ENCODE results near the gene AVPR2.
A peak's percentile ranks its signal among the peaks of the same experiment; 100 is the strongest.

Gene AVPR2

GRCh38 chrX:153926858-153927671 is 22.6 kb downstream of the AVPR2 start:
- TF ChIP-seq, protein P1, sequence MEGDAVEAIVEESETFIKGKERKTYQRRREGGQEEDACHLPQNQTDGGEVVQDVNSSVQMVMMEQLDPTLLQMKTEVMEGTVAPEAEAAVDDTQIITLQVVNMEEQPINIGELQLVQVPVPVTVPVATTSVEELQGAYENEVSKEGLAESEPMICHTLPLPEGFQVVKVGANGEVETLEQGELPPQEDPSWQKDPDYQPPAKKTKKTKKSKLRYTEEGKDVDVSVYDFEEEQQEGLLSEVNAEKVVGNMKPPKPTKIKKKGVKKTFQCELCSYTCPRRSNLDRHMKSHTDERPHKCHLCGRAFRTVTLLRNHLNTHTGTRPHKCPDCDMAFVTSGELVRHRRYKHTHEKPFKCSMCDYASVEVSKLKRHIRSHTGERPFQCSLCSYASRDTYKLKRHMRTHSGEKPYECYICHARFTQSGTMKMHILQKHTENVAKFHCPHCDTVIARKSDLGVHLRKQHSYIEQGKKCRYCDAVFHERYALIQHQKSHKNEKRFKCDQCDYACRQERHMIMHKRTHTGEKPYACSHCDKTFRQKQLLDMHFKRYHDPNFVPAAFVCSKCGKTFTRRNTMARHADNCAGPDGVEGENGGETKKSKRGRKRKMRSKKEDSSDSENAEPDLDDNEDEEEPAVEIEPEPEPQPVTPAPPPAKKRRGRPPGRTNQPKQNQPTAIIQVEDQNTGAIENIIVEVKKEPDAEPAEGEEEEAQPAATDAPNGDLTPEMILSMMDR (IDR thresholded peaks at IDR 0.05; ENCODE audit: insufficient read depth, low read length, missing control alignments): no peak
- DNase-seq (ENCODE audit: low read depth, low spot score): no peak
- ChIA-PET CTCF (interaction anchor here (0.7 to 6.6 kb wide), 8 partner anchors 10 to 473 kb away, joined by 3 to 84 read pairs (median 6); partner anchors contain the start of genes HCFC1, IDH3G, PLXNB3 and RENBP), POLR2A (interaction anchor here (0.7 to 2.0 kb wide), 4 partner anchors 43 to 161 kb away, joined by 3 to 9 read pairs (median 3); no protein-coding TSS in a partner anchor)
- H3K4me3 ChIP-seq (ENCODE audit: low read depth, low read length): peak overlapping the region; percentile 62

DNA sequence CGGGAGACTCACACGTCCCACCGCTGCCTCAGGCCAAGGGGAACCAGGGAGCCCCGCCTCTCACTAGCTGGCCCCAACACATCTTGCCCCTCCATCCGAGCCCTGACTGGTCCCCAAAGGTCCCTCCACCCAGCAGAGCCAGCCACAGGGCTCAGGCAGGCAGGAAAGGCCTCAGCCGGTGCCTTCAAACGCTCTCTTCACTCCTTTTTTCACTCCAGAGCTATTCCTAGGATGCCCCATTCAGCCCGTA is 23.1 kb downstream of the AVPR2 start:
- ChIA-PET CTCF (interaction anchor here (0.7 to 6.6 kb wide), 6 partner anchors 10 to 472 kb away, joined by 3 to 84 read pairs (median 6); partner anchors contain the start of gene RENBP), POLR2A (interaction anchor here (0.8 to 2.0 kb wide), 3 partner anchors 43 to 161 kb away, joined by 3 to 9 read pairs (median 3); no protein-coding TSS in a partner anchor)
- peak overlapping the region; percentile 62 for H3K4me3 ChIP-seq (ENCODE audit: low read depth, low read length)
- TF ChIP-seq, protein P1 (IDR thresholded peaks at IDR 0.05; ENCODE audit: insufficient read depth, low read length, missing control alignments): no peak
- no peak for DNase-seq (ENCODE audit: low read depth, low spot score)

DNA sequence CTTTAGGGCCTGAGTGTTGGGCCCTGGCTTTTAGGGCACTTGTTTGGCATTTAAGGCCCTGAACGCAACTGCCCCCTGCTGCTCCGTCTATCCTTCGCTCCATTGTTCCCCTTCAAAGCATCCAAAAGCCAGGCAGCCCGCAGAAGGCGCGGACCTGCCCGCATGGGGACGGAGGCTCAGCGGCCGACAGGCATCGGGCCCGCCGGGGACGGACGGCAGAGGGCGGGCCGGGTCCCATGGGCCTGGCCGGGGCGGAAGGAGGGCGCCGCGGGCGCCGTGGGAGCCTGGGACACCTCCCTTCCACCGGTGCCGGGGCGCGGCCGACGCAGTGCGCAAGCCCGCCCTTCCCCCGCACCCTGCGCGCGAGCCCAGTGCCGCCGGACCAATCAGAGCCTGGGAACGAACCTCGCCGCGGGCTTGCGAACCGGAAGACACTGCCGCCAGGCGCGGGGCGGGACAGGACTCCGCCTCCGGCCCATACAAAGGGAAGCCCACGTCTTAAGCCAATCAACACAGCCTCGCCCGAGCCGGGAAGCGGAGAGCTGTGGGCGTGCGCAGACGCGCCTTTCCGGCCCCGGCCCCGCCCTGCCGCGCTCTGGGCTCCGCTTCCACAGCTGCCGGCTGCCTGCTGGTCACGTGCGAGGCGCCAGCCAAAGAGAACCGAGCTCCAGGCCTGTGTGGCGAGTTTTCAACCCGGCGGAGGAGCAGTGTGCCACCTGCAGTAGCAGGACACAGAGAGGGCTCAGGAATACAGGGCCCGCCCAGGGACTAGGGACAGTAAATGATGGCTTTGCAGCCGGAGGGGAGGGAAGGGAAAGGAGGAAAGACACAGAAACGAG is 23.7 kb downstream of the AVPR2 start:
- CTCF ChIA-PET: interaction anchor here (0.7 to 2.7 kb wide), 8 partner anchors 11 to 472 kb away, joined by 3 to 8 read pairs (median 4); no protein-coding TSS in a partner anchor
- DNase-seq (ENCODE audit: low read depth, low spot score): peak; percentile 83
- POLR2A ChIA-PET: interaction anchor here (0.6 to 2.0 kb wide), 5 partner anchors 17 to 162 kb away, joined by 3 to 9 read pairs (median 3); partner anchors contain the start of genes IDH3G and SSR4
- TF ChIP-seq, protein P1 (IDR thresholded peaks at IDR 0.05; ENCODE audit: insufficient read depth, low read length, missing control alignments): no peak
- peak overlapping the region; percentile 62 for H3K4me3 ChIP-seq (ENCODE audit: low read depth, low read length)

DNA sequence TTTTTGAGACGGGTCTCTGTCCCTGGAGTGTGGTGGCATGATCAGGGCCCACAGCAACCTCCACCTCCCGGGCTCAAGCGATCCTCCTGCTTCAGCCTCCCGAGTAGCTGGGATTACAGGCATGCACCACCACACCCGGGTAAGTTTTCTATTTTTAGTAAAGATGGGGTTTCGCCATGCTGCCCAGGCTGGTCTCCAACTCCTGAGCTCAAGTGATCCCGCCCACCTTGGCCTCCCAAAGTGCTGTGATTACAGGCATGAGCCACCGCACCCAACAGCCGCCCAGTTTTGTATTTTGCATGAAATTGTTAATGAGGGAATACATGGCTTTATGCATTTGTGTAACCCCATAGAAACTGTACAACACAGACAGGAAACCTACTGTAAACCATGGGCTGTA is 24.4 kb downstream of the AVPR2 start:
- POLR2A ChIA-PET: interaction anchor here (1.4 to 2.0 kb wide), 2 partner anchors 135 to 163 kb away, joined by 5 to 9 read pairs; partner anchors contain the start of genes IDH3G and SSR4
- CTCF ChIA-PET: interaction anchor here (0.7 to 2.7 kb wide), 6 partner anchors 18 to 423 kb away, joined by 3 to 8 read pairs (median 4); partner anchors contain the start of gene PLXNB3
- TF ChIP-seq, protein P1 (IDR thresholded peaks at IDR 0.05; ENCODE audit: insufficient read depth, low read length, missing control alignments): no peak
- DNase-seq (ENCODE audit: low read depth, low spot score): no peak
- no peak overlapping the region for H3K4me3 ChIP-seq (ENCODE audit: low read depth, low read length)

DNA sequence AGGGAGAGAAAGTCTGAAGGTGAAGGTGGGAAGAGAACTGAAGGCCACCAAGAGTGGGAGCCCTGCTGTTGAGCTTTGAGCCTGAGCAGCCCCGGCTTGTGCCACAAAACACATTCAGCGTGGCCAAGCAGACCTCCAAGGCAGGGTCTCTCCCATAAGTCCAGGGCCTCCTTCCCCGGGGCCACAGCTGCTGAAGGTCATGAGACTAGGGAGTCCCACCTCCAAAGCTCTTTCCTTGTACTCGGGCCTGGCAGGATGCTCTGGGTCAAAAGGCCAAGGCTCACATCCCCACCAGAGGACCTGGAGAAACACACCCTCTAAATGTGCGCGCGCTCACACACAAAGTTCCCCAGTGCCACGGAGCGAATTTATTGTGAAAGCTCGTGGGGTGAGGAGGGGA is 25.1 kb downstream of the AVPR2 start:
- TF ChIP-seq, protein P1 (IDR thresholded peaks at IDR 0.05; ENCODE audit: insufficient read depth, low read length, missing control alignments): no peak
- DNase-seq (ENCODE audit: low read depth, low spot score): no peak
- no peak overlapping the region for H3K4me3 ChIP-seq (ENCODE audit: low read depth, low read length)
- ChIA-PET CTCF (interaction anchor here (1.7 to 2.7 kb wide), 2 partner anchors 17 to 165 kb away, joined by 4 to 8 read pairs; partner anchors contain the start of gene PLXNB3), POLR2A (no interaction called here)
